Hepatocyte (in vitro differentiated cells): ENCODE measurements around the gene ATXN7L1.

ENCODE experiments used
- CTCF ChIP-seq: fragments of 200-600 bp; sonication (generic); IDR thresholded peaks from 2 replicates; pipeline ENCODE4 v1.5.1; 2016; ENCODE audit warnings: antibody characterized with exemption, mild to moderate bottlenecking; ENCODE audit not compliant: poor library complexity
- EZH2 ChIP-seq: fragments of 200-600 bp; sonication (generic); IDR thresholded peaks from 2 replicates; pipeline ENCODE4 v1.6.1; 2016; ENCODE audit warnings: antibody characterized with exemption, mild to moderate bottlenecking, borderline replicate concordance

GRCh38 chr7:105640956-105641810 lies 235.2 kb downstream of the ATXN7L1 start:
- TF ChIP-seq CTCF = no peak
- no peak for TF ChIP-seq EZH2
